Upper lobe of right lung (tissue), 1 donor: ENCODE measurements around the gene P2RY14. TPM values are rescaled to one million over a fixed set of nuclear protein-coding genes. Genes with fewer than 3 reads are reported as not detected.

Source experiments
- ATAC-seq: fragments of 200-7000 bp; cut with Tn5 transposase; one replicate; pipeline ENCODE4 v1.9.1; 2020; ENCODE audit warnings: mild to moderate bottlenecking, moderate library complexity
- DNase-seq: peaks from one replicate; pipeline ENCODE4 v3.0.0-alpha.2; 2020
- H3K27ac ChIP-seq: fragments of 200-600 bp; one replicate; pipeline ENCODE4 v1.8.0; 2022
- H3K27me3 ChIP-seq: fragments of 200-600 bp; one replicate; pipeline ENCODE4 v1.8.0; 2022; ENCODE audit warnings: mild to moderate bottlenecking
- H3K36me3 ChIP-seq: fragments of 200-600 bp; one replicate; pipeline ENCODE4 v1.8.0; 2022
- H3K4me1 ChIP-seq: fragments of 200-600 bp; one replicate; pipeline ENCODE4 v1.8.0; 2022
- H3K4me3 ChIP-seq: fragments of 200-600 bp; one replicate; pipeline ENCODE4 v1.8.0; 2022; ENCODE audit warnings: mild to moderate bottlenecking
- H3K9me3 ChIP-seq: fragments of 200-600 bp; one replicate; pipeline ENCODE4 v1.8.0; 2022
- intact Hi-C: fragments of 100-400 bp; cut with DNase I; formaldehyde crosslinking; loops from one replicate; pipeline ENCODE4 v1.11.0; 2022
- total RNA-seq: library from RNA; stranded (reverse); fragmentation: NEBNext Ultra II Directional; extraction: Animal tissue kit (Norgen Biotek cat#: 25700); gene quantifications from one replicate; pipeline ENCODE4 v1.2.1, GENCODE V29; 2021
- TF ChIP-seq, protein P1 (sequence below): fragments of 200-600 bp; IDR thresholded peaks from one replicate; pipeline ENCODE4 v1.8.0; 2022; ENCODE audit warnings: antibody characterized with exemption
- donor health status: DM: no; HTN: yes; CAD: no; lungs with severe emphysema.

Gene P2RY14
- total RNA-seq, 1 donor from 2014 or later = 7.2 TPM

DNA sequence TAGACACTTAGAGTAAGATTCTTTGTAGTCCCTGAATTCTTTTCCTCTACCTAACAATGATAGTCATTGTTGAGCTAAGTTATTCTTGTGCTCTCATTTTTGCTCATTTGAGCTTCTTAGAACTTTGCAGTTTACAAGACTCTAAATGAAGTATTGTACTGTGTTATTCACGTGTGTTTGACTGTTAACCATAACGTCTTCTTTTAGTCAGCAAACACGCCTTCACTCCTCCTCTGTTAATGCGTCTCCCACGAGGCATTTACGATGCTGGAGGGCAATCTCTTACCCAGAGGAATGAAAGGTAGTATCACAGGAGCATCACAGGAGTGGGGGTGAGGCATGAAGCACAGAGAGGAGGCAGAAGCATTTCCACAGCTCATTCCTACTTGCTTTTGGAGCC is 14.8 kb upstream of the P2RY14 start:
- TF ChIP-seq, protein P1, sequence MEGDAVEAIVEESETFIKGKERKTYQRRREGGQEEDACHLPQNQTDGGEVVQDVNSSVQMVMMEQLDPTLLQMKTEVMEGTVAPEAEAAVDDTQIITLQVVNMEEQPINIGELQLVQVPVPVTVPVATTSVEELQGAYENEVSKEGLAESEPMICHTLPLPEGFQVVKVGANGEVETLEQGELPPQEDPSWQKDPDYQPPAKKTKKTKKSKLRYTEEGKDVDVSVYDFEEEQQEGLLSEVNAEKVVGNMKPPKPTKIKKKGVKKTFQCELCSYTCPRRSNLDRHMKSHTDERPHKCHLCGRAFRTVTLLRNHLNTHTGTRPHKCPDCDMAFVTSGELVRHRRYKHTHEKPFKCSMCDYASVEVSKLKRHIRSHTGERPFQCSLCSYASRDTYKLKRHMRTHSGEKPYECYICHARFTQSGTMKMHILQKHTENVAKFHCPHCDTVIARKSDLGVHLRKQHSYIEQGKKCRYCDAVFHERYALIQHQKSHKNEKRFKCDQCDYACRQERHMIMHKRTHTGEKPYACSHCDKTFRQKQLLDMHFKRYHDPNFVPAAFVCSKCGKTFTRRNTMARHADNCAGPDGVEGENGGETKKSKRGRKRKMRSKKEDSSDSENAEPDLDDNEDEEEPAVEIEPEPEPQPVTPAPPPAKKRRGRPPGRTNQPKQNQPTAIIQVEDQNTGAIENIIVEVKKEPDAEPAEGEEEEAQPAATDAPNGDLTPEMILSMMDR = no peak
- no peaks in the 10 kb centered on the region for H3K36me3 ChIP-seq
- no peak overlapping the region for H3K4me3 ChIP-seq
- ATAC-seq (no peak), DNase-seq (no peak)
- no peaks in the 10 kb centered on the region for H3K27me3 ChIP-seq
- H3K27ac ChIP-seq = no peak overlapping the region
- no peaks in the 10 kb centered on the region for H3K4me1 ChIP-seq
- intact Hi-C loops = no loop called here
- H3K9me3 ChIP-seq = no peaks in the 10 kb centered on the region

DNA sequence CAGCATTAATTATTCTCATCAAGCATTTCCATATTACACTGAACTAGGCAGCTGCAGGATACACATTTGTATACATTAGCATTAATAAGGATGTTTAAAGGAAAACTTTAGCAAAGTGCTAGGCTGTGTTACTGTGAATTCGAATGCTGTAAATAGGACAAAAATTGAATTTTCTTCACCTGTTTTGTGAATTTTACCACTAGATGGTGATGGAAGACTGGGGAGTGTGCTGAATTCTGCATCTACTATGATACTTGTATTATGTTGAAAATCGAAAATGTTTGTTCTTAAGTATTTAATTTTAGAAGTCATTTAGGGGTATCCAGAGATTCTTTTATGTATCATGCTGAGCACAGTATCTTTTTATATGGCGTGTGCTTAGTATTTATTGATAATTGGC is 12.3 kb upstream of the P2RY14 start:
- ATAC-seq (no peak), DNase-seq (no peak)
- Histone ChIP-seq H3K27me3 (no peaks in the 10 kb centered on the region), H3K4me3 (no peak overlapping the region), H3K9me3 (no peaks in the 10 kb centered on the region), H3K36me3 (no peaks in the 10 kb centered on the region), H3K27ac (no peak overlapping the region), H3K4me1 (no peaks in the 10 kb centered on the region)
- TF ChIP-seq, protein P1 = peak; percentile 44
- intact Hi-C loops = no loop called here

DNA sequence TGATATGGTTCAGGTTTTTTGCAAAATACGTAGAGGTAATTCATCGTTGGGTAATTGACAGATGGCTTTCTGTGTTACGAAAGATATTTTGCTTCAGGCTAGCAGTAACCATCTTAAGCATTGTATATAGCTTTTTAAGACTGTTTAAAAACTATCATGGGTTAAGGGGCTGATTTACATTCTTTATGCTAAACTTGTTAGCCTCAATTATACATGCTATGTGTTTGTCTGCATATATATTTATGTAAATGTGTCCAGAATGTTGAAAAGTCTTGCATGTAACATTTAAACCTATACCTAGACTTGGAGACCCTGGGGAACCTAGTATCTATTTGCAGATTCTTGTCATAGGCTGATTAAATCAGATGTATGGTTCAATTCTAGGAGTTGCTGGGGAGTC is 11.1 kb upstream of the P2RY14 start:
- ATAC-seq = no peak
- TF ChIP-seq, protein P1 = no peak
- intact Hi-C loops = loop anchor here (10.0 kb wide), 1 partner anchor 65 kb away; no protein-coding TSS in a partner anchor

DNA sequence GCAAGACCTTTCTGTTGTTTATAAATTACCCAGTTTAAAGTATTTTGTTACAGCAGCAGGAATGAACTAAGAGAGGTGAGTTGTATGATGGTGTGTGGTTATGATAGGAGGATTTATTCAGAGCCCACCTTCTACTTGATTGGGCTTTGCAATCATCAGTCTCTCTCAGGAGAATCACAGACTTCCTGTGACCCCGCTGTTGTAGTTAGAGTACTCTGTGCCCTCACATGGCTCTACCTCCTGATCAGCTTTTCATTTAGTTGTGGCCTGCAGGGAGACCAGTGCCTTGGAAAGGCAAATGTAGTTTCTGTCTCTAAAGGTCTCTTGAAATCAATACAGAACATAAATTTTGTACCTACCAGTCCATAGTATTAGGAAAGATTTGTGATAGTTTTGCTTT is 7.6 kb upstream of the P2RY14 start:
- TF ChIP-seq, protein P1 = no peak
- Histone ChIP-seq H3K4me1 (peaks cover 8% of the 10 kb centered on the region), H3K9me3 (no peaks in the 10 kb centered on the region), H3K4me3 (no peak overlapping the region), H3K27me3 (no peaks in the 10 kb centered on the region), H3K27ac (no peak overlapping the region), H3K36me3 (no peaks in the 10 kb centered on the region)
- ATAC-seq (no peak), DNase-seq (no peak)
- intact Hi-C loops = loop anchor here (10.0 kb wide), 1 partner anchor 61 kb away; no protein-coding TSS in a partner anchor

More for the DNA sequence above, 11.1 kb upstream of the P2RY14 start:
- DNase-seq = no peak
- no peaks in the 10 kb centered on the region for H3K27me3 ChIP-seq
- H3K4me1 ChIP-seq = no peaks in the 10 kb centered on the region
- no peak overlapping the region for H3K27ac ChIP-seq
- H3K4me3 ChIP-seq = no peak overlapping the region
- no peaks in the 10 kb centered on the region for H3K9me3 ChIP-seq
- H3K36me3 ChIP-seq = no peaks in the 10 kb centered on the region

DNA sequence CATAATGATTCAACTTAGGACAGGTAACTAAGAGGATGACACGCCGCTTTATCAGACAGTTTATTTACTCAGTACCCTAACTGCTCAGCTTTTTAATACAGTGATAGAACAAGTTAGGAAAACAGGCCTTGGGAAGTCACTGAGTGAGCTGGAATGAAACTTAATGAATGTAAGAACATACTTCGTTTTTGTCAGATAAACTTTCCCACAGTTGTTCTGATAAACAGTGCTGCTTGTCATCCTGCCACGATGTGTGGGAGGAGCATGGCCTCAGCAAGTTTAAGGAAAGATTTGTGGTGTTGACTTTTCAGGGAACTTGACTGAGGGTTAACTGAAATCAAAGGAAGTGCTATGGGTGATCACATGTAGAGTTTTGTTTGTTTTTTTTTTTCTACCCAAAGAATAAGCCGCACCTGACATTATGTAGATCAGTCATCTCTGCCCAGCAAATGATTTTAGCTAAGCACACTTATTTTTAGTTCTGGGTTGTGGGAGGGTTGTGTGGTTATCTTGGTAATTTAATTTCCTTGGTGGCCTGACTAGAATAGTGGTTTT is 5.6 kb upstream of the P2RY14 start:
- Histone ChIP-seq H3K4me3 (no peak overlapping the region), H3K27me3 (no peaks in the 10 kb centered on the region), H3K36me3 (no peaks in the 10 kb centered on the region), H3K9me3 (no peaks in the 10 kb centered on the region), H3K27ac (no peak overlapping the region), H3K4me1 (peaks cover 8% of the 10 kb centered on the region)
- TF ChIP-seq, protein P1 = no peak
- DNase-seq (no peak), ATAC-seq (peak; percentile 67)
- intact Hi-C loops = loop anchor here (10.0 kb wide), 1 partner anchor 59 kb away; no protein-coding TSS in a partner anchor
